Measurements from ENCODE around the gene GPR176.

The GPR176 gene

GRCh38 chr15:39828374-39828931 is 91.6 kb downstream of the GPR176 start:
- H3K4me3 ChIP-seq (ENCODE audit: low read depth, low read length), result no peak overlapping the region
- in situ Hi-C loops (cut with HindIII; ENCODE audit: low sequenced_read_pairs), result no loop called here
- TF ChIP-seq CTCF (IDR thresholded peaks at IDR 0.05; ENCODE audit: low read depth, low read length), result no peak
- peak; percentile 83 for DNase-seq (ENCODE audit: low read depth, low spot score)

- no peak for TF ChIP-seq CTCF (IDR thresholded peaks at IDR 0.05; ENCODE audit: low read depth, low read length)
- DNase-seq (ENCODE audit: low read depth, low spot score), result no peak
- in situ Hi-C loops (cut with HindIII; ENCODE audit: low sequenced_read_pairs), result no loop called here
Observed at GRCh38 chr15:39826975-39827374, 93.1 kb downstream of the GPR176 start.

DNA sequence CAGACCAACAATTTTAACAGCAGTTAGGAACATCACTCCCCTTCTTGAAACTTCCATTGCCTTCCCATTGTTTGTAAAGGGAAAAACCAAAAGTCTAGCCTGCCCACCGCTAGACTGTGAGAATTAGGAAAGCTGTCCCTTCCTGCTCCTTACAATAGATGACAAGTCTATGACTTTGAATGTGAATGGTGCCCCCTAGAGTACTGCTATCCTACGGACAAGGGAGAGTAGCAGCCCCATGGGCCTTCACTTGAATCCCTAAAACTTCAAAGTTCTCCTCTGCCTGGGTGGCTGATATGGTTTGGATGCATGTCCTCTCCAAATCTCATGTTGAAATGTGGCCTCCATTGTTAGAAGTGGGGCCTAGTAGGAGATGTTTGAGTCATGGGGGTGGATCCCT is 96.4 kb downstream of the GPR176 start:
- in situ Hi-C loops (cut with HindIII; ENCODE audit: low sequenced_read_pairs), result no loop called here
- H3K4me3 ChIP-seq (ENCODE audit: low read depth, low read length), result no peak overlapping the region
- no peak for DNase-seq (ENCODE audit: low read depth, low spot score)
- TF ChIP-seq CTCF (IDR thresholded peaks at IDR 0.05; ENCODE audit: low read depth, low read length), result no peak

More at GRCh38 chr15:39826975-39827374, 93.1 kb downstream of the GPR176 start:
- no peak overlapping the region for H3K4me3 ChIP-seq (ENCODE audit: low read depth, low read length)

DNA sequence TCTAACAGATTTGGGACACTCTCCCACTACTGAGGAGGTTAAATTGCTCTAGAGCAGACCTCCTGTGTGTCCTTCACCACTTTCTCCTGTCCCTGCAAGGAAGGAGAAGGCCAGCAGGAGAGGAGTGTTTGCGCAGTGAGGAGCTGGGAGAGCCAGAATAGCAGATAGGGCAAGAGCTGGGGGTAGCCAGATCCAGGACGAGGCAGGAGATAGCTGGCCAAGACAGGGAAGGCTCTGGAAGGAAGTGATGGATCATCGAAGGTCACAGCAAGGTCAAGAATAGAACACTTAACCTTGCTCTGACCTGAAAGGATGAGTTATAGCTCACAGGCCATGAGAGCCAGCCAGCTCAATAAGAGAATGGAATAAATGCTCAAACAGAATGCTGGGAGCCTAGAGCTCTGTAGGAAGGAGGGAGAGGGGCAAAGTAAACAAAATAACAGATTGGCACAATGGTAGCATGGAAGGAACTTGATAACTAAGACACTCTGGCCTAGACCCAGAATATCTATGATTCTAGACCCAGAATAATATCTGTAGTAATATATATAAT is 99.9 kb downstream of the GPR176 start:
- H3K4me3 ChIP-seq (ENCODE audit: low read depth, low read length), result no peak overlapping the region
- no peak for TF ChIP-seq CTCF (IDR thresholded peaks at IDR 0.05; ENCODE audit: low read depth, low read length)
- in situ Hi-C loops (cut with HindIII; ENCODE audit: low sequenced_read_pairs), result no loop called here
- no peak for DNase-seq (ENCODE audit: low read depth, low spot score)

- in situ Hi-C loops (cut with HindIII; ENCODE audit: low sequenced_read_pairs), result no loop called here
- no peak for DNase-seq (ENCODE audit: low read depth, low spot score)
- TF ChIP-seq CTCF (IDR thresholded peaks at IDR 0.05; ENCODE audit: low read depth, low read length), result no peak
- no peak overlapping the region for H3K4me3 ChIP-seq (ENCODE audit: low read depth, low read length)
Observed at GRCh38 chr15:39819533-39819932, 100.5 kb downstream of the GPR176 start.

GRCh38 chr15:39817892-39818291 is 102.2 kb downstream of the GPR176 start:
- in situ Hi-C loops (cut with HindIII; ENCODE audit: low sequenced_read_pairs), result no loop called here
- no peak overlapping the region for H3K4me3 ChIP-seq (ENCODE audit: low read depth, low read length)
- no peak for DNase-seq (ENCODE audit: low read depth, low spot score)
- no peak for TF ChIP-seq CTCF (IDR thresholded peaks at IDR 0.05; ENCODE audit: low read depth, low read length)

Data from astrocyte of the spinal cord (primary cell).